Right atrium auricular region (tissue), 2 donors: ENCODE measurements around the gene JARID2. TPM values are rescaled to one million over a fixed set of nuclear protein-coding genes. Genes with fewer than 3 reads are reported as not detected.

Experiments
- DNase-seq: peaks from one replicate; pipeline ENCODE4 v3.0.0-alpha.2; 2019; ENCODE audit warnings: low spot score
- H3K27ac ChIP-seq, 2 donors: fragments of 200-600 bp; sonication (generic); 1 replicate in 1 of 2; 2 replicates in 1 of 2; pipeline ENCODE4 v1.5.1; 2016 to 2019
- H3K27me3 ChIP-seq, 2 donors: fragments of 200-600 bp; sonication (generic); one replicate each; pipeline versions ENCODE4 v1.5.1 to v1.6.0; 2017 to 2019
- H3K36me3 ChIP-seq: fragments of 200-600 bp; sonication (generic); one replicate; pipeline ENCODE4 v1.5.1; 2016
- H3K4me1 ChIP-seq, 2 donors: fragments of 200-600 bp; sonication (generic); one replicate each; pipeline versions ENCODE4 v1.5.1 to v1.6.0; 2017 to 2019
- H3K4me3 ChIP-seq, 2 donors: fragments of 200-600 bp; sonication (generic); 1 replicate in 1 of 2; 2 replicates in 1 of 2; pipeline ENCODE4 v1.5.1; 2017 to 2019; ENCODE audit warnings: mild to moderate bottlenecking in 1 of 2, moderate library complexity in 1 of 2
- H3K9me3 ChIP-seq, 2 donors: fragments of 200-600 bp; sonication (generic); one replicate each; pipeline ENCODE4 v1.5.1; 2019
- total RNA-seq, 2 donors: library from RNA; depleted of rRNA; stranded (reverse); fragments of >200 nt; gene quantifications; one replicate each; pipeline ENCODE4 v1.1.0, GENCODE V29; 2016
- TF ChIP-seq, protein P1 (sequence below), 2 donors: fragments of 200-600 bp; sonication (generic); IDR thresholded peaks; one replicate each; pipeline ENCODE4 v1.5.1; 2019; ENCODE audit warnings: antibody characterized with exemption in 2 of 2

The JARID2 gene
- total RNA-seq, 2 donors from 2014 or later, result 6.5 to 6.7 TPM

DNA sequence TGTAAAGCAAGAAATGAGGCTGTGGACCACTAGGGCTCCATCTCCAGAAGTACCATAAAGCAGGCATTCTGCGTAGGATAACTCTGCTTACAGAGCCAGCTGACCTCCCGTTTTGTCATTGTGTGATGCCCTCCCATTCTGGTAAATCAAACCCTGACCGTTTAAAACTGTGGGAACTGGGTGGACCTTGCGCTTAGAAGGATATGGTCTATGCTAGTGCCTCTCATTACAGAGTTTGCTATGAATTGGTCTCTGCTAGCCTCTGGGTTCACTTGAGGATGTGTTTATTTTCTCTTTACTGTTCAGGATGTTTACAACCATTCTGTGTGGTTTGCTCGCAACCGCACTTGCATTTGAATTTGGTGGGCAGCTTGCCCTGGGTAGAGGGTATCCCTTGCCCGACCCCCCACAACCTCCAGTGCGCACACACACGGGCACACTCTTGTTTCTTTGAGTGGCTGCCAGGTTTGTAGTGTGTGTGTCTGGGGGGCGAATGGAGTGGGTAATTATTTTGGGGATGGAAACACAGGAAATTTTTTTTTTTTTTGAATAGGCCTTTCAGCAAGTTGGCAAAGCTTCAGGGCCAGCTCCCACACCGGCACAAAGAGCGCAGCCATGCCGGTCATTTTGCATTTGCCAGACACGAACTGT, 198.3 kb downstream of the JARID2 start:
- no peak for DNase-seq
- Histone ChIP-seq H3K36me3 (no peaks in the 10 kb centered on the region), H3K4me3 (no peak overlapping the region), H3K4me1 (peaks cover 0 to 56% of the 10 kb centered on the region in 2 donors), H3K27ac (no peak overlapping the region), H3K27me3 (no peaks in the 10 kb centered on the region), H3K9me3 (no peaks in the 10 kb centered on the region)
- TF ChIP-seq, protein P1, sequence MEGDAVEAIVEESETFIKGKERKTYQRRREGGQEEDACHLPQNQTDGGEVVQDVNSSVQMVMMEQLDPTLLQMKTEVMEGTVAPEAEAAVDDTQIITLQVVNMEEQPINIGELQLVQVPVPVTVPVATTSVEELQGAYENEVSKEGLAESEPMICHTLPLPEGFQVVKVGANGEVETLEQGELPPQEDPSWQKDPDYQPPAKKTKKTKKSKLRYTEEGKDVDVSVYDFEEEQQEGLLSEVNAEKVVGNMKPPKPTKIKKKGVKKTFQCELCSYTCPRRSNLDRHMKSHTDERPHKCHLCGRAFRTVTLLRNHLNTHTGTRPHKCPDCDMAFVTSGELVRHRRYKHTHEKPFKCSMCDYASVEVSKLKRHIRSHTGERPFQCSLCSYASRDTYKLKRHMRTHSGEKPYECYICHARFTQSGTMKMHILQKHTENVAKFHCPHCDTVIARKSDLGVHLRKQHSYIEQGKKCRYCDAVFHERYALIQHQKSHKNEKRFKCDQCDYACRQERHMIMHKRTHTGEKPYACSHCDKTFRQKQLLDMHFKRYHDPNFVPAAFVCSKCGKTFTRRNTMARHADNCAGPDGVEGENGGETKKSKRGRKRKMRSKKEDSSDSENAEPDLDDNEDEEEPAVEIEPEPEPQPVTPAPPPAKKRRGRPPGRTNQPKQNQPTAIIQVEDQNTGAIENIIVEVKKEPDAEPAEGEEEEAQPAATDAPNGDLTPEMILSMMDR (IDR thresholded peaks at IDR 0.05), result no peak

DNA sequence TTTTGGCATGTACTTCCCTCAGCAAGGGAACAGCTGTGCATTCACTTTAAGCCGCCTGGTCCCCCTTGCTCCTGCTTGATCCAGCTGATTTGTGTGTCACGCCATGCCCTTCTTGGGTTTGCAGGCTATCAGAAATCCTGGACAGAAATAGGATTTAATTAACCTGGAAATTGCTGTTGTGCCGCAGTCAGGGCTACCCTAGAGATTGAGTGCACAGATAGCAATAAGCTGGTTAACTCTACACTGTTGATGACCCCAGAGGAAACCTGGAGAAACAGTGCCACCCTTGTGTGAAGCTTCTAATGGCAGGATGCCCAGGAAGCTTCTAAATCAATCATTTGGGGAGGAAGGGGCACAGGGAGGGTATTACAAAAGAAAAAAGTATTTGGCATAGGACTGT, 199.0 kb downstream of the JARID2 start:
- Histone ChIP-seq H3K9me3 (no peaks in the 10 kb centered on the region), H3K4me3 (no peak overlapping the region), H3K36me3 (no peaks in the 10 kb centered on the region), H3K27ac (no peak overlapping the region), H3K27me3 (no peaks in the 10 kb centered on the region), H3K4me1 (peaks cover 0 to 53% of the 10 kb centered on the region in 2 donors)
- TF ChIP-seq, protein P1 (IDR thresholded peaks at IDR 0.05), result peak in 1 of 2 donors; percentile 28
- no peak for DNase-seq

DNA sequence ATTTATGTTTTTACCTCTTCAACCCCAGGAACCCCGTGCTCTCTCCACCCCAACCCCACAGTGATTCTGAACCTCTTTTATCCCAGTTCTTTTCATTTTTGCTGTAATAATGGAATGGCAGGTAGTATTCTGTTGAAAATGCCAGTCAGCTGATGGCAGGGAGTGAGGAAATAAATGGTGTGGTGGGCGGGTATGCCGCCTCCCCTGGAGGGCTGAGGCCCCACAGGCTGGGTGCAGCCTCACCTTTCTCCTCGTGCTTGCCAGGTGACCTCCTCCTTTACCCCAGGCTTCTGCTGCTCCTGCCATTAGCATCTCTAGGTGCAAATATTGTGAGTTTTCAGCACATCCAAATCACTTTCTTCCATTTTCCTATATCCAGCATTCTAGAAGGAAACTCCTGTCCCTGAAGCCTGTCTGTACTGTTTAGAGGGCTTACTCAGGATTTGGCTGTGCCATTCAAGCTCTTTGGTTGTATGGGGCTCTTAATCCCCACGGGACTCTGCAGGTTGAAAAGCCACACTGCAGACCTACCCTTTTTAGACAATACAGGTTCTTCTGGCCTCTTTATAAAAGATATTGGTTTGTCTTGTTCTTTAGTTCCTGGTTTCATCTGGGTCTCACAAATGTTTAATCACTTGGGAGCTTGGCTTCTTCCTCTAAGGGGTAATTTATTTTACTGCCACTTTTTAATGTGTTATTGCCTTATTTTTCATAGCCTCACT, 201.8 kb downstream of the JARID2 start:
- Histone ChIP-seq H3K36me3 (no peaks in the 10 kb centered on the region), H3K27me3 (no peaks in the 10 kb centered on the region), H3K27ac (no peak overlapping the region), H3K4me1 (peaks cover 0 to 40% of the 10 kb centered on the region in 2 donors), H3K9me3 (no peaks in the 10 kb centered on the region), H3K4me3 (no peak overlapping the region)
- no peak for DNase-seq
- TF ChIP-seq, protein P1 (IDR thresholded peaks at IDR 0.05), result no peak

DNA sequence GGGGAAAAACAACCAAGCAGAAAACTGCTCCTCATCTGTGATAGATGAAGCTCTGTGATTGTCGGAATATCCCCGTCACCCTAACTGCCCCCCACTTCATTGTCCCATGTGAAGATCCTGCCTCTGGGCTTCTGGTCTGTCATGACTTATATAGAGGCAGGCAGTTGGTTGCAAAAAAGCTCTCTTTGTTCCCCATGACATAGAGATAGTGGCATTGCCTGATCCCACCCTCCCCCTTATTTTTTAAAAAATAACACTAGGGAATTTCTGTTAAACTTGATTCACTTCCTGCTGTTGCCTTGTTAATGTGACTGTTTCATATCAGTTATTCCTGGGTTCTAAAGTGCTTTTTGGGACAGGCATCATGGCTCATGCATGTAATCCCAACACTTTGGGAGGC, 203.1 kb downstream of the JARID2 start:
- Histone ChIP-seq H3K4me1 (peaks cover 0 to 35% of the 10 kb centered on the region in 2 donors), H3K9me3 (no peaks in the 10 kb centered on the region), H3K36me3 (peaks cover 5% of the 10 kb centered on the region), H3K27me3 (no peaks in the 10 kb centered on the region), H3K4me3 (no peak overlapping the region), H3K27ac (no peak overlapping the region)
- TF ChIP-seq, protein P1 (IDR thresholded peaks at IDR 0.05), result no peak
- no peak for DNase-seq

DNA sequence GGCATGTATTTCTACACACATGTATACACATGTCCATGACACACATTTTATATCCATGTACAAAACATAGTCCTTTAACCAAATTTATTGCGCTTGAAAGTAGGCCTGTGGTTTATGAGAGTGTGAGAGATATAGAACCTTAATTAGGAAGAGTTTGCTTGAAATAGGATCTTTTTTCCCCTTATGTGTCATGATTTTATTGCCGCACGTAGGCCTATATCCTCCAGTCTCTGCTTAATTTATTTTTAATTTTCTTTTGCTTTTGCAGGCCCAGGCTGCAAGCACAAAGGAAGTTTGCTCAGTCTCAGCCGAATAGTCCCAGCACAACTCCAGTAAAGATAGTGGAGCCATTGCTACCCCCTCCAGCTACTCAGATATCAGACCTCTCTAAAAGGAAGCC, 205.9 kb downstream of the JARID2 start:
- Histone ChIP-seq H3K4me3 (no peak overlapping the region), H3K27ac (no peak overlapping the region), H3K27me3 (no peaks in the 10 kb centered on the region), H3K9me3 (no peaks in the 10 kb centered on the region), H3K4me1 (peaks cover 0 to 24% of the 10 kb centered on the region in 2 donors), H3K36me3 (peaks cover 5% of the 10 kb centered on the region)
- no peak for DNase-seq
- TF ChIP-seq, protein P1 (IDR thresholded peaks at IDR 0.05), result no peak
